Measurements from ENCODE around the gene CDH4. TPM values are rescaled to one million over a fixed set of nuclear protein-coding genes. Genes with fewer than 3 reads are reported as not detected.

The CDH4 gene
- total RNA-seq, 3 donors from 2014 or later (not counting 1 experiment from before 2014, with no cell fraction given) = 0.18 TPM; not detected in 2

DNA sequence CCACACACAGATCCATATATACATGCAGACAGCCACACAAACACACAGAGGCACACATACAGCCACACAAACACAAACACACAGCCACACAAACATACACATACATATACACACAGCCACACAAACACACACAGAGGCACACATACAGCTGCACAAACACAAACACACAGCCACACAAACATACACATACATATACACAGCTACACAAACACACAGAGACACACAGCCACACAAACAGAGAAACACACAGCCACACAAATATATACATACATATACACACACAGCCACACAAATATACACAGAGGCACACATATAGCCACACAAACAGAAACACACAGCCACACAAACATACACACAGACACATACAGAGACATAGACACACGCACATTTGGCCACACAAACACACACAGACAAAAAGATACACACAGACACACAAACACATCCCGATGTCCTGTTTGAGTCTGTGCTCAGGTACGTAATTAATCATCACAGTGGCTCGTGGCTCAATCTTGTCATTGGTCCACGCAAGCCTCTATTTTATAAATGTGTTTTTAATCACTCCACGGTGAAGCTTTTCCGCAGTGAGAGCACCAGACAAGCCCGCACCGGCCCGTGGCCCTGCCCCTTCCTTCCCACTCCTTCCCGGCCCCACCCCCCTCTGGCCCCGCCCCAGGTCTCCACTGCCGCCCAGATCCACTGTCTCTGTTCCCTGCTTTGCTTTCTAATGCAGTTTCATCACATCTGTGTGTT lies 135.3 kb downstream of the CDH4 start:
- 32% methylated on average over 12 of the region's 13 CpGs for WGBS (ENCODE audit: insufficient coverage)
- Mint-ChIP-seq H3K27me3 (ENCODE audit: low read depth in 2 of 2) (peaks cover 0 to 5% of the 10 kb centered on the region in 2 donors), H3K4me3 (no peak overlapping the region), H3K9me3 (peaks cover 0 to 2% of the 10 kb centered on the region in 2 donors), H3K27ac (no peak overlapping the region), H3K4me1 (no peaks in the 10 kb centered on the region), H3K36me3 (no peaks in the 10 kb centered on the region)
- no peak overlapping the region for H3K4me3 ChIP-seq (ENCODE audit: low read length)
- DNase-seq (no peak), ATAC-seq (no peak)
- H3K27me3 ChIP-seq (ENCODE audit: control insufficient read depth, insufficient read depth, low read length) = no peaks in the 10 kb centered on the region
- TF ChIP-seq, protein P1, sequence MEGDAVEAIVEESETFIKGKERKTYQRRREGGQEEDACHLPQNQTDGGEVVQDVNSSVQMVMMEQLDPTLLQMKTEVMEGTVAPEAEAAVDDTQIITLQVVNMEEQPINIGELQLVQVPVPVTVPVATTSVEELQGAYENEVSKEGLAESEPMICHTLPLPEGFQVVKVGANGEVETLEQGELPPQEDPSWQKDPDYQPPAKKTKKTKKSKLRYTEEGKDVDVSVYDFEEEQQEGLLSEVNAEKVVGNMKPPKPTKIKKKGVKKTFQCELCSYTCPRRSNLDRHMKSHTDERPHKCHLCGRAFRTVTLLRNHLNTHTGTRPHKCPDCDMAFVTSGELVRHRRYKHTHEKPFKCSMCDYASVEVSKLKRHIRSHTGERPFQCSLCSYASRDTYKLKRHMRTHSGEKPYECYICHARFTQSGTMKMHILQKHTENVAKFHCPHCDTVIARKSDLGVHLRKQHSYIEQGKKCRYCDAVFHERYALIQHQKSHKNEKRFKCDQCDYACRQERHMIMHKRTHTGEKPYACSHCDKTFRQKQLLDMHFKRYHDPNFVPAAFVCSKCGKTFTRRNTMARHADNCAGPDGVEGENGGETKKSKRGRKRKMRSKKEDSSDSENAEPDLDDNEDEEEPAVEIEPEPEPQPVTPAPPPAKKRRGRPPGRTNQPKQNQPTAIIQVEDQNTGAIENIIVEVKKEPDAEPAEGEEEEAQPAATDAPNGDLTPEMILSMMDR (IDR thresholded peaks at IDR 0.05) = no peak
- H3K27ac ChIP-seq (ENCODE audit: low read length) = no peak overlapping the region
- intact Hi-C loops (cut with micrococcal nuclease) = no loop called here
- peaks cover 21% of the 10 kb centered on the region for H3K9me3 ChIP-seq (ENCODE audit: control insufficient read depth, insufficient read depth, low read length)
- H3K36me3 ChIP-seq (ENCODE audit: control insufficient read depth, insufficient read depth, low read length) = no peaks in the 10 kb centered on the region
- no peaks in the 10 kb centered on the region for H3K4me1 ChIP-seq (ENCODE audit: control insufficient read depth, insufficient read depth, low read length)

GRCh38 chr20:61387954-61388348 lies 135.9 kb downstream of the CDH4 start:
- no peak overlapping the region for H3K27ac Mint-ChIP-seq
- no peak for ATAC-seq
- DNase-seq = no peak
- Histone ChIP-seq H3K4me1 (ENCODE audit: control insufficient read depth, insufficient read depth, low read length) (no peaks in the 10 kb centered on the region), H3K27ac (ENCODE audit: low read length) (no peak overlapping the region), H3K27me3 (ENCODE audit: control insufficient read depth, insufficient read depth, low read length) (no peaks in the 10 kb centered on the region), H3K9me3 (ENCODE audit: control insufficient read depth, insufficient read depth, low read length) (peaks cover 21% of the 10 kb centered on the region), H3K36me3 (ENCODE audit: control insufficient read depth, insufficient read depth, low read length) (no peaks in the 10 kb centered on the region), H3K4me3 (ENCODE audit: low read length) (no peak overlapping the region)
- no peaks in the 10 kb centered on the region for H3K36me3 Mint-ChIP-seq
- intact Hi-C loops (cut with micrococcal nuclease) = no loop called here
- H3K9me3 Mint-ChIP-seq = peaks cover 0 to 2% of the 10 kb centered on the region in 2 donors
- WGBS (ENCODE audit: insufficient coverage) = 51% methylated on average over 6 of the region's 7 CpGs
- H3K27me3 Mint-ChIP-seq (ENCODE audit: low read depth in 2 of 2) = peaks cover 0 to 5% of the 10 kb centered on the region in 2 donors
- H3K4me1 Mint-ChIP-seq = no peaks in the 10 kb centered on the region
- no peak overlapping the region for H3K4me3 Mint-ChIP-seq
- TF ChIP-seq, protein P1 (IDR thresholded peaks at IDR 0.05) = no peak

DNA sequence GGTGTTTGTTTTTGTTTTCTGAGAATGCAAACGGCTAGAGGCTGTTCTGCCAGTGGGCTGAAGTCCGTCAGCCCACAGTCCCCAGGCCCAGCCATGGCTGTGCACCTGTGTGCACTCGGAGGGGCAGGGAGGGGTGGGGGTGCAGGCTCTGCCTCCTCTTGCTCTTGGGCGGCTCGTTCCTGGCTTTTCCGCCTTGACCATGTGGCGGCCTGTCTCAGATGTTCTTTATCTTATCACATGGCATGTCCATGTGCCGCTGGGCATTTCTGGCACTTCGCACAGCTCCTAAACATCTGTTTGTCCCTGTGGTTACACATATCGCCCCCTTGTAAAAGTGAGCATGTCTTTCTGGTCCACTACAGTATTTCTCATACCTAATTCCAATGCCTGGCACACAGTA lies 137.0 kb downstream of the CDH4 start:
- H3K27me3 Mint-ChIP-seq (ENCODE audit: low read depth in 2 of 2) = peaks cover 0 to 5% of the 10 kb centered on the region in 2 donors

More for the DNA sequence above, 137.0 kb downstream of the CDH4 start:
- TF ChIP-seq, protein P1 (IDR thresholded peaks at IDR 0.05) = no peak
- H3K27ac ChIP-seq (ENCODE audit: low read length) = no peak overlapping the region
- ATAC-seq (no peak), DNase-seq (no peak)
- no peaks in the 10 kb centered on the region for H3K4me1 Mint-ChIP-seq
- H3K4me3 Mint-ChIP-seq = no peak overlapping the region
- no peaks in the 10 kb centered on the region for H3K27me3 ChIP-seq (ENCODE audit: control insufficient read depth, insufficient read depth, low read length)
- 89% methylated on average over 10 of the region's 10 CpGs for whole genome bisulfite sequencing (ENCODE audit: insufficient coverage)
- no peaks in the 10 kb centered on the region for H3K4me1 ChIP-seq (ENCODE audit: control insufficient read depth, insufficient read depth, low read length)
- H3K4me3 ChIP-seq (ENCODE audit: low read length) = no peak overlapping the region
- H3K36me3 Mint-ChIP-seq = no peaks in the 10 kb centered on the region
- H3K27ac Mint-ChIP-seq = no peak overlapping the region
- peaks cover 21% of the 10 kb centered on the region for H3K9me3 ChIP-seq (ENCODE audit: control insufficient read depth, insufficient read depth, low read length)
- intact Hi-C loops (cut with micrococcal nuclease) = no loop called here
- H3K9me3 Mint-ChIP-seq = peaks cover 0 to 2% of the 10 kb centered on the region in 2 donors
- no peaks in the 10 kb centered on the region for H3K36me3 ChIP-seq (ENCODE audit: control insufficient read depth, insufficient read depth, low read length)
